ENCODE results near the gene TP53I3.

DNA sequence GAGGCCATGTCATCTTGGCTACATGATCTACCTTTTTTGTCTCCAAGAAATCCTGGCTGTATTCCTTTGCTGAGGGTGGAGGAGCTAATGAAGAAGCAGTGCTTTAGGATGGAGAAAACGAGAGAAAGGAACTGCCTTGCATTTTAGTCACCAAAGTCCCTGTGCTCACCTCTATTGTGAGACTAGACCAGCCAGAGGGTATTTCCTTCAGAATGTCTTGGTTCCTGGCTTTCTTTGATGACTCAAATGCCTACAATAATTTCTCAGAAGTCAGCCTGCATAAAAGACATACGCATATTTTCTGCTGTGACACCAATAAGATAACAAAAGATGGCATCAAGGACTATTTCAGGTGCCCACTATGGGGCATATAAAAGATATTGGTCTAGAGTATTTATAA, 19.3 kb downstream of the TP53I3 start:
- TF ChIP-seq EZH2 (IDR thresholded peaks at IDR 0.05; ENCODE audit: borderline replicate concordance, low read length), result no peak
- TF ChIP-seq, protein P1, sequence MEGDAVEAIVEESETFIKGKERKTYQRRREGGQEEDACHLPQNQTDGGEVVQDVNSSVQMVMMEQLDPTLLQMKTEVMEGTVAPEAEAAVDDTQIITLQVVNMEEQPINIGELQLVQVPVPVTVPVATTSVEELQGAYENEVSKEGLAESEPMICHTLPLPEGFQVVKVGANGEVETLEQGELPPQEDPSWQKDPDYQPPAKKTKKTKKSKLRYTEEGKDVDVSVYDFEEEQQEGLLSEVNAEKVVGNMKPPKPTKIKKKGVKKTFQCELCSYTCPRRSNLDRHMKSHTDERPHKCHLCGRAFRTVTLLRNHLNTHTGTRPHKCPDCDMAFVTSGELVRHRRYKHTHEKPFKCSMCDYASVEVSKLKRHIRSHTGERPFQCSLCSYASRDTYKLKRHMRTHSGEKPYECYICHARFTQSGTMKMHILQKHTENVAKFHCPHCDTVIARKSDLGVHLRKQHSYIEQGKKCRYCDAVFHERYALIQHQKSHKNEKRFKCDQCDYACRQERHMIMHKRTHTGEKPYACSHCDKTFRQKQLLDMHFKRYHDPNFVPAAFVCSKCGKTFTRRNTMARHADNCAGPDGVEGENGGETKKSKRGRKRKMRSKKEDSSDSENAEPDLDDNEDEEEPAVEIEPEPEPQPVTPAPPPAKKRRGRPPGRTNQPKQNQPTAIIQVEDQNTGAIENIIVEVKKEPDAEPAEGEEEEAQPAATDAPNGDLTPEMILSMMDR (conservative IDR thresholded peaks at IDR 0.05 in 1 of 2, IDR thresholded peaks at IDR 0.05 in 1 of 2; ENCODE audit: extremely low read depth in 1 of 2, insufficient read depth in 1 of 2, low read depth in 1 of 2, low read length in 2 of 2), result no peak
